Endothelial cell of umbilical vein (primary cell): ENCODE measurements around the gene GOLGA8H. TPM values are rescaled to one million over a fixed set of nuclear protein-coding genes. Genes with fewer than 3 reads are reported as not detected.
"Not testable (repeated sequence)": the region's sequence is repeated elsewhere in the genome, so short reads cannot be mapped to it uniquely, and the experiment has no call there.

Source experiments
- BruUV-seq: library from RNA; stranded (reverse); fragments of 400-500 nt; replicated peaks from 2 replicates; lab custom pipeline; 2021; lab: Mats Ljungman, UMichigan
- CTCF ChIA-PET: fragments of 300-600, 350-600 bp; sonication (Branson Sonifier 250); formaldehyde crosslinking; loops from one replicate; lab custom pipeline; 2021; ENCODE audit warnings: antibody characterized with exemption, inconsistent platforms; lab: Charles Lee
- POLR2A ChIA-PET: fragments of 300-600, 350-600 bp; sonication (Branson Sonifier 250); formaldehyde crosslinking; loops from one replicate; lab custom pipeline; 2021; ENCODE audit warnings: antibody characterized with exemption, inconsistent platforms; lab: Charles Lee
- DNase-seq: peaks from one replicate; pipeline ENCODE4 v3.0.0-alpha.2; 2011; ENCODE audit warnings: low read depth, low spot score
- FAIRE-seq: peaks from 2 replicates; lab custom pipeline; 2011; peaks lifted over from hg19 to GRCh38; lab: Jason Lieb, UNC
- H2AFZ ChIP-seq: 2 replicates; pipeline ENCODE4 v1.6.0; 2012; ENCODE audit warnings: low read depth, low read length, control low read depth, inconsistent platforms
- H3K27ac ChIP-seq: 2 replicates; pipeline ENCODE4 v1.5.1; 2011; ENCODE audit warnings: low read depth, mild to moderate bottlenecking, control low read depth, low read length, moderate library complexity; ENCODE audit not compliant: insufficient read depth
- H3K27me3 ChIP-seq, 2 experiments: 2 replicates each; pipeline versions ENCODE4 v1.6.0 to v1.6.1; 2011; ENCODE audit warnings: low read length in 2 of 2, mixed read lengths in 1 of 2; ENCODE audit not compliant: control insufficient read depth in 2 of 2, insufficient read depth in 2 of 2
- H3K36me3 ChIP-seq, 2 experiments: 2 replicates in 1 of 2; 3 replicates in 1 of 2; pipeline ENCODE4 v1.5.1; 2011; ENCODE audit warnings: low read length in 2 of 2, mild to moderate bottlenecking in 1 of 2, moderate library complexity in 1 of 2; ENCODE audit not compliant: control insufficient read depth in 2 of 2, insufficient read depth in 2 of 2; ENCODE audit errors: extremely low read depth in 1 of 2
- H3K4me1 ChIP-seq: 3 replicates; pipeline ENCODE4 v1.5.1; 2011; ENCODE audit warnings: mild to moderate bottlenecking, low read length; ENCODE audit not compliant: control insufficient read depth, insufficient read depth; ENCODE audit errors: extremely low read depth
- H3K4me2 ChIP-seq: 2 replicates; pipeline ENCODE4 v1.6.1; 2011; ENCODE audit warnings: low read length, control low read depth, mixed read lengths; ENCODE audit not compliant: insufficient read depth
- H3K4me3 ChIP-seq, 3 experiments: fragments of 200-600 bp in 1 of 3; sonication (generic), shearing (Covaris generic) in 1 of 3; replicated peaks in 1 of 3; 2 replicates each; pipeline ENCODE4 v1.5.1; 2011 to 2016; ENCODE audit warnings: control low read depth in 3 of 3, low read length in 3 of 3, mild to moderate bottlenecking in 2 of 3, inconsistent platforms in 1 of 3, low read depth in 1 of 3, moderate library complexity in 1 of 3; ENCODE audit not compliant: insufficient read depth in 1 of 3
- H3K79me2 ChIP-seq: 2 replicates; pipeline ENCODE4 v1.6.0; 2012; ENCODE audit warnings: low read length, inconsistent platforms; ENCODE audit not compliant: control insufficient read depth, insufficient read depth
- H3K9ac ChIP-seq: replicated peaks from 2 replicates; pipeline ENCODE3; 2011; ENCODE audit warnings: low read length, control low read depth; ENCODE audit not compliant: insufficient read depth; ENCODE audit errors: extremely low read depth
- H3K9me1 ChIP-seq: replicated peaks from 3 replicates; pipeline ENCODE4 v1.6.0; 2011; ENCODE audit warnings: mild to moderate bottlenecking, low read length; ENCODE audit not compliant: control insufficient read depth, insufficient read depth; ENCODE audit errors: extremely low read depth
- H3K9me3 ChIP-seq: replicated peaks from 2 replicates; pipeline ENCODE4 v1.5.1; 2012; ENCODE audit warnings: low read length, inconsistent platforms; ENCODE audit not compliant: control insufficient read depth, insufficient read depth
- H4K20me1 ChIP-seq: replicated peaks from 2 replicates; pipeline ENCODE3; 2011; ENCODE audit warnings: mild to moderate bottlenecking, low read length; ENCODE audit not compliant: control insufficient read depth, insufficient read depth; ENCODE audit errors: extremely low read depth
- dilution Hi-C: fragments of 300-500 bp; cut with MboI; formaldehyde crosslinking; loops from one replicate; pipeline ENCODE4 v1.15.0; 2019; ENCODE audit warnings: low sequenced_read_pairs; ENCODE audit not compliant: extremely low pct_ligation_motif_present
- intact Hi-C: fragments of 100-400 bp; cut with micrococcal nuclease; formaldehyde crosslinking; loops from one replicate; pipeline ENCODE4 v1.10.0; 2022
- polyA plus RNA-seq, 4 experiments: library from polyadenylated mRNA; depleted of rRNA in 3 of 4; stranded (reverse) in 3 of 4; unstranded in 1 of 4; fragments of >200 nt; gene quantifications; 2 replicates each; pipeline versions ENCODE4 v1.2.1 to v1.2.3, GENCODE V29; 2011 to 2012; ENCODE audit warnings: missing spikeins in 1 of 4
- total RNA-seq: library from RNA; stranded (reverse); gene quantifications from 2 replicates; pipeline ENCODE4 v1.2.3, GENCODE V29; 2021

Gene GOLGA8H
- total and polyA plus RNA-seq, 2 donors (not counting 3 experiments of a cell fraction or from before 2014, with no cell fraction given) = 0.39 to 3.3 TPM

GRCh38 chr15:30621342-30621741 lies 17.5 kb downstream of the GOLGA8H start:
- DNase-seq (peak; percentile 29), FAIRE-seq (peak; percentile 86)
- CTCF ChIA-PET, H3K27ac ChIP-seq, H3K4me2 ChIP-seq, H3K9me1 ChIP-seq, H3K9me3 ChIP-seq, POLR2A ChIA-PET, H3K4me3 ChIP-seq, H3K4me1 ChIP-seq, BruUV-seq, H2AFZ ChIP-seq, H3K9ac ChIP-seq, H3K79me2 ChIP-seq, H4K20me1 ChIP-seq, intact Hi-C loops, H3K27me3 ChIP-seq, H3K36me3 ChIP-seq, dilution Hi-C loops: not testable (repeated sequence)

- intact Hi-C loops, H3K27me3 ChIP-seq, H3K9me1 ChIP-seq, H3K9me3 ChIP-seq, BruUV-seq, dilution Hi-C loops, H4K20me1 ChIP-seq, CTCF ChIA-PET, POLR2A ChIA-PET, H3K36me3 ChIP-seq, H3K4me1 ChIP-seq: not testable (repeated sequence)
- peak within 1 kb of the TSS; percentile 56 to 88 (median 85) for H3K4me3 ChIP-seq
- DNase-seq (peak; percentile 96), FAIRE-seq (peak; percentile 94)
- H3K9ac ChIP-seq = peak within 1 kb of the TSS; percentile 93
- H3K79me2 ChIP-seq = peaks cover 44% of the 10 kb centered on the region
- H2AFZ ChIP-seq = peak within 1 kb of the TSS; percentile 96
- peak within 1 kb of the TSS; percentile 85 for H3K4me2 ChIP-seq
- peak within 1 kb of the TSS; percentile 99 for H3K27ac ChIP-seq
Measured at GRCh38 chr15:30625436-30626193, 21.8 kb downstream of the GOLGA8H start, which contains the start of gene ARHGAP11B. Gene ARHGAP11B (plus strand): TSS chr15:30626128.

GRCh38 chr15:30626194-30626565 lies 22.4 kb downstream of the GOLGA8H start:
- BruUV-seq, CTCF ChIA-PET, H3K4me1 ChIP-seq, H3K9me1 ChIP-seq, POLR2A ChIA-PET, H4K20me1 ChIP-seq, FAIRE-seq, H3K27me3 ChIP-seq, H3K36me3 ChIP-seq, H3K9me3 ChIP-seq, intact Hi-C loops, dilution Hi-C loops: not testable (repeated sequence)
- H3K4me2 ChIP-seq = peak overlapping the region; percentile 81
- peaks cover 46% of the 10 kb centered on the region for H3K79me2 ChIP-seq
- peak overlapping the region; percentile 47 for H3K9ac ChIP-seq
- peak overlapping the region; percentile 56 to 85 (median 77) for H3K4me3 ChIP-seq
- H2AFZ ChIP-seq = peak overlapping the region; percentile 62
- H3K27ac ChIP-seq = peak overlapping the region; percentile 99
- DNase-seq = peak; percentile 45

- H2AFZ ChIP-seq = peak overlapping the region; percentile 62
- H3K27ac ChIP-seq = peak overlapping the region; percentile 99
- H3K9me3 ChIP-seq, BruUV-seq, H3K9me1 ChIP-seq, H3K4me1 ChIP-seq, dilution Hi-C loops, H3K27me3 ChIP-seq, intact Hi-C loops, H3K36me3 ChIP-seq, H4K20me1 ChIP-seq, CTCF ChIA-PET, POLR2A ChIA-PET: not testable (repeated sequence)
- peak overlapping the region; percentile 31 for H3K9ac ChIP-seq
- H3K4me2 ChIP-seq = peak overlapping the region; percentile 81
- peak overlapping the region; percentile 56 to 85 (median 77) for H3K4me3 ChIP-seq
- FAIRE-seq = peak; percentile 56
- H3K79me2 ChIP-seq = peaks cover 49% of the 10 kb centered on the region
- DNase-seq = peak; percentile 5
Measured at GRCh38 chr15:30626632-30627031, 22.8 kb downstream of the GOLGA8H start.
